Tongue (tissue), 2 donors: Measurements from ENCODE around the gene YWHAG. TPM values are rescaled to one million over a fixed set of nuclear protein-coding genes. Genes with fewer than 3 reads are reported as not detected.
"Not testable (repeated sequence)": the region's sequence is repeated elsewhere in the genome, so short reads cannot be mapped to it uniquely, and the experiment has no call there.

Experiments used
- DNase-seq: peaks from one replicate; pipeline ENCODE4 v3.0.0-alpha.2; 2015
- total RNA-seq: library from RNA; depleted of rRNA; stranded (reverse); fragments of >200 nt; gene quantifications from one replicate; pipeline ENCODE4 v1.2.3, GENCODE V29; 2014

YWHAG gene
- total RNA-seq, 1 donor from 2014 or later, result 142 TPM

DNA sequence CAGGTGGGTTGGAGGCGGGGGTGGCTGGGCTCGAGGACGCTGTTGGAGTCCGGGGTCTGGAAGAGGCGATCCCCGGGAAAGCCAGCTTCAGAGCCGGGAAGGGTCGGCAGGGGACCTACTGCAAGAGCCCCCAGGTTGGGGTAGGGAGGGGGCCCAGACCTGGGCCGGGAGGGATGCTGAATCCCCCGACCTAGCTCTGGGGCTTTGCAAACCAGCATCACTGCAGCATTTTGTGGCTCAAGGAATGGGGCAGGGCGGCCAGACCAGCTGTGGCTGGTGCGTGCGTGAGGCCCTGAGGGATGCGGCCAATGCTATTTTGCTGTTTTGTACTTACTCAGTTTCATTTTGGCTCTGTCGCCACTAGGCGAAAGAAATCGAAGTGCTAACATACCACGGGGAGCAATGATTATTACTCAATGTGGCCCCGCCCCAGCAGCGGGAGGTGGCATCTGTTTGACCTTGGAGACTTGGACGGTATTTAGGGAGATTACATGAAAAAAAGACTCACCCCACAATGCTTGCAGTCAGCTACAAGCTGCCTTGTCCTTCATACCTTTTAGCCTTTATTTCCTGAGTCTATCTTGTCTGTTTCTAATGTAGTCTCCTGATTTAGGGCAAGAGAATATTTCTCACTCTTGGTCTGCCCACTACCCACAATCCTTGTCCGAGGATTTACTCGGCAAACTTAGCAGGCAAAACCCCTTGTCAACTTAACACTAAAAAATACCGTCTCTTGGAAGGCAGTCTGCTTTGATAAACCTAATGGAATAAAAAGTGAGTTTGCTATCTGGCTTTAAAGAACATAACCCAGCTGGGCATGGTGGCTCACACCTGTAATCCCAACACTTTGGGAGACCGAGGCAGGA, 40.1 kb downstream of the YWHAG start:
- DNase-seq, result peak; percentile 81

GRCh38 chr7:76317782-76318487, 40.9 kb downstream of the YWHAG start:
- DNase-seq, result peak; percentile 99

DNA sequence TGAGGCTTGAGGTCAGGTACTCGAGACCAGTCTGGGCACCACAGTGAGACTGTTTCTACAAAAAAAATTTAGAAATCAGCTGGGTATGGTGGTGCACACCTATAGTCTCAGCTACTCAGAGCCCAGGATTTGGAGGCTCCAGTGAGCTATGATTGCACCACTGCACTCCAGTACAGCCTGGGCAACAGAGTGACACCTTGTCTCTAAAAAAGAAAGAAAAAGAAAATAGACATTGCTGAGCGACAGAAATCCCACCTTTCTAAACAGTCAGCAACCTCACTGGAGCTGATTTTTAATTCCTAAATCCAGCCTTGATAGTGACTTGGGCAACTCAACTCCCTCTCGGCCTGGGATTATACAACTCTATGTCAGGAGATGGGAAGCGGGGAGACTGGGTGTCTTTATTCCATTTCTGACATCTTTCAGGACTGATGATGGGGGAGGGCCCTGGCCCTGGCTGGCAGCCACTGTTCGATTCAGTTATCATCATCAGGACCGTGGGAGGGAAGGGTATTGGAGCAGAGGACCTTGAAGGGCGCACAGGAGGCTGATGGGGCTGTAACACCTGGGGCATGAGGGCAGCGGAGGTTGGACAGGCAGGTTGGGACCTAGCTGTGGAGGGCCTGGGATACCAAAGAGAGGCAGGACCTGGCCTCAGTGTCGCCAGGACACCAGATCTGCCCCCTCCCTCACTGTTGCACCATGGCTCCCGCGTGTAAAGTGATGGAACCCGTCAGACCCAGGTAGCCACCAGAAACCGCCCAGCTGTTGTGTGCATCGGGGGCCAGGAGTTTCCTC, 41.6 kb downstream of the YWHAG start:
- DNase-seq, result no peak

DNA sequence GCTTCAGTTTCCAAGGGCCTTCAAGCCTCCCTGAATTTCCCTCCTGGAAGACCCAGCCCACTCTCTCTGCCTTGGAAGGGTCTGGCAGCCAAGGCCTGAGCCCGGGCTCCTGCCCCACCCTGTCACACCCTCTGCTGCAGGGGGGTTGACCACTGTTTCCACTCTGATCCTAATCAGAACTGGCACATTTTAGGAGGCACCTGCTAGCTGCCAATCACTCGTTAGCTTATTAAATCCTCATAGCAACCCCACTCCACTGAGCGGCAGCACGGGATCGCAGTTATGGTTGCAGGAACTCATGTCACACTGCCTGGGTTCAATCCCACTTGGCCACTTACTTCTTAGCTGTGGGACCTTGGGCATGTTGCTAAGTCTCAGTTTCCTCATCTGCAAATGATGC, 43.4 kb downstream of the YWHAG start:
- peak; percentile 94 for DNase-seq

GRCh38 chr7:76314740-76315139, 44.1 kb downstream of the YWHAG start:
- DNase-seq, result not testable (repeated sequence)

DNA sequence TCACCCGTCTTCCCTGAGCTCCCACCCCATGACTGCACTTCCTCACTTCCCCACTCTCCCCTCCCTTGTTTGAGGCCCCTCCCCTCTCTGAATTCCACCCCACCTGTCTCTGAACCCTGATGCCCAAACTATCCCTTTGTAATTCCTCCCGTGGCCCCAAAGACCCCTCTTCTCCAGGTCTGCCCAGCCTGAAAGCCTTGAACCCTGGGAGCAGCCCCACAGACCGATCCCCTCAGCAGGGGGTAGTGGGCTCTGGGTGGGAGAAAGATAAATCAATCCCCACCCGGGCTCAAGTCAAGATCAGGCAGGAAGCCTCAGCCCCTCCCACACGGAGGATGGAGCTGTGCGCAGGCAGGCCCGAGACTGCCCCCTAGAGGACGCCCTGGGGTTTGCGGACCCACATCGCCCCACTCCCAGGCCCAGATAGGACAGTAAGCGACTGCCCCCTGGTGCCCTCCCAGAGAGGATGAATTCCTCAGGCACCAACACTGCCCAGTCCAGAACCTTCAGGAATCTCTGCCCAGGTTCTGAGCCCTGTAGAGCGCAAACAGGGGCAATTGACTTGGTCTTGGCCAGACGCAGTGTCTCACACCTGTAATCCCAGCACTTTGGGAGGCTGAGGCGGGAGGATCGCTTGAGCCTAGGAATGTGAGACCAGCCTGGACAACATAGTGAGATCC, 44.6 kb downstream of the YWHAG start:
- DNase-seq, result peak; percentile 97

DNA sequence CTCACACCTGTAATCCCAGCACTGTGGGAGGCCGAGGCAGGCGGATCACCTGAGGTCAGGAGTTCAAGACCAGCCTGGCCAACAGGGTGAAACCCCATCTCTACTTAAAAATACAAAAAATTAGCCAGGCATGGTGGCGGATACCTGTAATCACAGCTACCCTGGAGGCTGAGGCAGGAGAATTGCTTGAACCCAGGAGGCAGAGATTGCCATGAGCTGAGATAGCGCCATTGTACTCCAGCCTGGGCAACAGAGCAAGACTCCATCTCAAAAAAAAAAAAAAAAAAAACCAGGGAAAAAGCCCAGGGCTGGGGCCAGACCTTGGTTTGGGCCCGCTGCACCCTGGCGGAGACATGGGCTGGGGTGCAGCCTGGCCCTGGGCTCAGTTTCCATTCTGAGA, 47.0 kb downstream of the YWHAG start:
- DNase-seq, result not testable (repeated sequence)

- peak; percentile 97 for DNase-seq
Observed at GRCh38 chr7:76310102-76310957, 48.5 kb downstream of the YWHAG start.

GRCh38 chr7:76309341-76310101, 49.3 kb downstream of the YWHAG start:
- DNase-seq, result not testable (repeated sequence)

- DNase-seq, result not testable (repeated sequence)
Observed at GRCh38 chr7:76308874-76309273, 49.9 kb downstream of the YWHAG start.

- DNase-seq, result peak; percentile 69
Observed at GRCh38 chr7:76304888-76305375, 53.9 kb downstream of the YWHAG start.

GRCh38 chr7:76303202-76304147, 55.3 kb downstream of the YWHAG start:
- peak; percentile 98 for DNase-seq

GRCh38 chr7:76302347-76303201, 56.2 kb downstream of the YWHAG start, which contains the start of gene HSPB1:
HSPB1 (plus strand) TSS chr7:76302673; CDS start chr7:76302713, 40 bp downstream.
- DNase-seq, result peak; percentile 98

DNA sequence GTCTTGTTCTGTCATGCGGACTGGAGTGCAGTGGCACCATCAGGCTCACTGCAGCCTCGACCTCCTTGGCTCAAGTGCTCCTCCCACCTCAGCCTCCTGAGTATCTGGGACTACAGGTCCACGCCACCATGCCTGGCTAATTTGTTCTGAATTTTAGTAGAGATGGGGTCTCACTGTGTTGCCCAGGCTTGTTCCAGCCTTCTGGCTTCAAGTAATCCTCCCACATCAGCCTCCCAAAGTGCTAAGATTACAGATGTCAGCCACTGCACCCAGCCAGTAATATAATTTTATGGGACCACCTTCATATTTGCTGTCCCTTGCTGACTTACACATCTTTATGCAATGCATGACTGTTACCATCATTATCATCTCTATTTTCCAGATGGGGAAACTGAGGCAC, 57.8 kb downstream of the YWHAG start:
- DNase-seq, result no peak

- no peak for DNase-seq
Observed at GRCh38 chr7:76300166-76300731, 58.5 kb downstream of the YWHAG start.

- peak; percentile 69 for DNase-seq
Observed at GRCh38 chr7:76296743-76297740, 61.7 kb downstream of the YWHAG start.
